ENCODE results near the gene ADSS1.
A peak's percentile ranks its signal among the peaks of the same experiment; 100 is the strongest.

ADSS1 gene

DNA sequence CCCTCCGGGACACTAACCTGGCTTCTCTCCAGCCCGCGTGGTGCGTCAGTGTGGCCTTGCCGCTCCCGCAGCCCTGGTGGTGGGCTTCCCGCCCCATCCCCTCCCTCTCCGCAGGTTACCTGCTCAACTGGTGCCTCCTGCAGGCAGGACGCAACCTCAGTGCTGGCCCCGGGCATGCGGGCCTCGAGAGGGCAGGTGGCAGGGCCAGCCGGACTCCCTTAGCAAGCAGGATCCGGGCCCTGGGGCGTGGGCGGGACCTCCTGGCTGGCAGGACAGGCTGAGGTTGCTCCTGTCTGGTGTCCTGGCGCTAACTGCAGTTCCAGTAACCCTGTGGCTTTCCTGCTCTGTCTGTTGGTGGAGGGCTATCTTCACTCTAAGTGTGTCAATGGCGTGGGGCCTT, 8.6 kb upstream of the ADSS1 start:
- H3K27me3 ChIP-seq (ENCODE audit: control insufficient read depth in 5 of 5, insufficient read depth in 4 of 5, low read length in 5 of 5), result no peaks in the 10 kb centered on the region
- H3K9ac ChIP-seq (ENCODE audit: low read length in 5 of 5), result no peak overlapping the region
- peaks cover 0 to 21% (median 16%) of the 10 kb centered on the region in 5 donors for H3K4me1 ChIP-seq (ENCODE audit: control insufficient read depth in 5 of 5, insufficient read depth in 5 of 5, low read length in 5 of 5)
- no peak overlapping the region for H3K27ac ChIP-seq (ENCODE audit: low read depth, low read length)
- H3K36me3 ChIP-seq (ENCODE audit: control insufficient read depth in 5 of 5, insufficient read depth in 5 of 5, low read length in 5 of 5), result peaks cover 0 to 93% (median 86%) of the 10 kb centered on the region in 5 donors
- H3K9me3 ChIP-seq (ENCODE audit: control insufficient read depth in 5 of 5, low read length in 5 of 5), result no peaks in the 10 kb centered on the region
- H3K4me3 ChIP-seq (ENCODE audit: low read depth in 1 of 5, low read length in 5 of 5), result no peak overlapping the region

DNA sequence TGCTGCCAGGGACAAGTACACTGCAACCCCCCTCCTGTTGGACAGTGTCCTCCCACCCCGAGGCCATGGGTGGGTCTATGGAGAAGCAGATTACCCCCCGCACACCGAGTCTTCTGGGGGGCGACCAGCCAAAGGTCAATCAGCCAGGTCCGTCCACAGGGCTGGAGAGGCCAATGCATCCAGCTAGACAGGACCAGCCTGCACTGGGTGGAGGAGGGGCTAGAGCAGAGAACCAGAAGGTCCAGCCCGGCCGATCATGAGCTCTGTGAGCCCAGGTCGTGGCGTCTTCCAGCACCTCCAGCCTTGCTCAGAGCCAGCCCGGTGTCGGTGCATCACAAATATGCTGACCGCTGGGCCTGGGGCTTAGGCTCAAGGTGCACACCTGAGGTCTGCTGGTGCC, 8.2 kb upstream of the ADSS1 start:
- Histone ChIP-seq H3K27ac (ENCODE audit: low read depth, low read length) (no peak overlapping the region), H3K9me3 (ENCODE audit: control insufficient read depth in 5 of 5, low read length in 5 of 5) (no peaks in the 10 kb centered on the region), H3K9ac (ENCODE audit: low read length in 5 of 5) (no peak overlapping the region), H3K4me3 (ENCODE audit: low read depth in 1 of 5, low read length in 5 of 5) (no peak overlapping the region), H3K4me1 (ENCODE audit: control insufficient read depth in 5 of 5, insufficient read depth in 5 of 5, low read length in 5 of 5) (peaks cover 0 to 21% (median 16%) of the 10 kb centered on the region in 5 donors), H3K36me3 (ENCODE audit: control insufficient read depth in 5 of 5, insufficient read depth in 5 of 5, low read length in 5 of 5) (peaks cover 0 to 91% (median 82%) of the 10 kb centered on the region in 5 donors), H3K27me3 (ENCODE audit: control insufficient read depth in 5 of 5, insufficient read depth in 4 of 5, low read length in 5 of 5) (no peaks in the 10 kb centered on the region)

DNA sequence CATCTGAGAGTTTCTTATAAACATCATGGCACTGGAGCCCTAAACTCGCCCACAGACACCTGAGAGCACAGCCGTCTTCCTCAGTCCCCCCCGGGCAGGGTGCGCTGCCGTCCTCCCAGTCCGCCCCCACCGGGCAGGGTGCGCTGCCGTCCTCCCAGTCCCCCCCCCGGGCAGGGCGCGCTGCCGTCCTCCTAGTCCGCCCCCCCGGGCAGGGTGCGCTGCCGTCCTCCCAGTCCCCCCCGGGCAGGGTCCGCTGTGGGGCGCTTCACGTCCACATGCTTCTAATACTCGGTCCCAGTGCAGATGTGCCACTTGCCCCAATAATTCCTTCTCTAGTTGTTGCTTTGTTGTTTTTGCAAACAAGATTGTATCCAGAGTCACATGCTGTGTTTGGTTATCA, 6.9 kb upstream of the ADSS1 start:
- Histone ChIP-seq H3K9ac (ENCODE audit: low read length in 5 of 5) (peak overlapping the region in 1 of 5 donors; percentile 25), H3K36me3 (ENCODE audit: control insufficient read depth in 5 of 5, insufficient read depth in 5 of 5, low read length in 5 of 5) (peaks cover 0 to 90% (median 77%) of the 10 kb centered on the region in 5 donors), H3K4me3 (ENCODE audit: low read depth in 1 of 5, low read length in 5 of 5) (no peak overlapping the region), H3K4me1 (ENCODE audit: control insufficient read depth in 5 of 5, insufficient read depth in 5 of 5, low read length in 5 of 5) (peaks cover 0 to 21% (median 20%) of the 10 kb centered on the region in 5 donors), H3K9me3 (ENCODE audit: control insufficient read depth in 5 of 5, low read length in 5 of 5) (no peaks in the 10 kb centered on the region), H3K27ac (ENCODE audit: low read depth, low read length) (no peak overlapping the region), H3K27me3 (ENCODE audit: control insufficient read depth in 5 of 5, insufficient read depth in 4 of 5, low read length in 5 of 5) (no peaks in the 10 kb centered on the region)

DNA sequence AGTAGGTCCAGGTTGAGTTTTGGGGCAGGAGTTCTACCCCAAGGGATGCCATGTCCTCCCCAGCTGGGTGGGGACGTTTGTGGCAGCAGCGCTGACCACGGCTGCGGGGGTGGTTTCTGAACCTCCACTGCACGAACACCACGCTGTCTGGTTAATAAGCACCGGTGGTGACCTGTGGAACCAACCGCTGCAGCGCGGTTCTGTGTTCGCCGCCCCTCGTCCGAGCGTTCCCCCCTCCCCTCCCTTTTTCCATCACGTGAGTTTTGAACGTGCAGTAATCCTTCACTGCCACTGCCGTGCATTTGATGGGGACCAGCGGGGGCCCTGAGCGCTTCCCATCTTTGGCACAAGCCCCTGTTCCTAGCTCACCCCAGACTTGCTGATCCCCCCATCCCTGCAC, 6.4 kb upstream of the ADSS1 start:
- peaks cover 0 to 26% (median 20%) of the 10 kb centered on the region in 5 donors for H3K4me1 ChIP-seq (ENCODE audit: control insufficient read depth in 5 of 5, insufficient read depth in 5 of 5, low read length in 5 of 5)
- H3K36me3 ChIP-seq (ENCODE audit: control insufficient read depth in 5 of 5, insufficient read depth in 5 of 5, low read length in 5 of 5), result peaks cover 0 to 84% (median 72%) of the 10 kb centered on the region in 5 donors
- H3K9me3 ChIP-seq (ENCODE audit: control insufficient read depth in 5 of 5, low read length in 5 of 5), result no peaks in the 10 kb centered on the region
- H3K27me3 ChIP-seq (ENCODE audit: control insufficient read depth in 5 of 5, insufficient read depth in 4 of 5, low read length in 5 of 5), result no peaks in the 10 kb centered on the region
- peak overlapping the region in 1 of 5 donors; percentile 25 for H3K9ac ChIP-seq (ENCODE audit: low read length in 5 of 5)
- H3K4me3 ChIP-seq (ENCODE audit: low read depth in 1 of 5, low read length in 5 of 5), result no peak overlapping the region
- H3K27ac ChIP-seq (ENCODE audit: low read depth, low read length), result peak overlapping the region; percentile 37

DNA sequence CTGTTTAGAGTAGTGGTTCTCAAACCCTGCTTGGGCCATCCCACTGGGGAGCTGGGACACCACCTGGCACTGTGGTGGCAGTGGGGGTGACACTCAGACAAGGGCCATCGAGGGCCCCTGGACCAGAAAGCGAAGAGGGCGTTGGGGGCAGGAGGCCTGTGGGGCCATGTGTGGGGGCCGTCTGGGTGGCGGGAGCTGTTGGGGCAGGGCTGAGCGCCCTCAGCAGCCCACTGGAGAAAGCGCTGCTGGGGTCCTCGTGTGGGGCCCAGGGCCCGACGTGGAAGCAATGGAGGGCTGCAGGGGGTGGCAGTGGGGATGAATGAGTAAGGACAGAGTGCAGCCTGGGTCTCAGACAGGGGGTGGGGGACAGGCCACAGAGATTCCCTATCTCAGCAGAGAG, 5.9 kb upstream of the ADSS1 start:
- no peak overlapping the region for H3K9ac ChIP-seq (ENCODE audit: low read length in 5 of 5)
- peaks cover 0 to 30% (median 23%) of the 10 kb centered on the region in 5 donors for H3K4me1 ChIP-seq (ENCODE audit: control insufficient read depth in 5 of 5, insufficient read depth in 5 of 5, low read length in 5 of 5)
- no peaks in the 10 kb centered on the region for H3K9me3 ChIP-seq (ENCODE audit: control insufficient read depth in 5 of 5, low read length in 5 of 5)
- H3K4me3 ChIP-seq (ENCODE audit: low read depth in 1 of 5, low read length in 5 of 5), result no peak overlapping the region
- H3K27ac ChIP-seq (ENCODE audit: low read depth, low read length), result peak overlapping the region; percentile 37
- no peaks in the 10 kb centered on the region for H3K27me3 ChIP-seq (ENCODE audit: control insufficient read depth in 5 of 5, insufficient read depth in 4 of 5, low read length in 5 of 5)
- H3K36me3 ChIP-seq (ENCODE audit: control insufficient read depth in 5 of 5, insufficient read depth in 5 of 5, low read length in 5 of 5), result peaks cover 0 to 79% (median 67%) of the 10 kb centered on the region in 5 donors

DNA sequence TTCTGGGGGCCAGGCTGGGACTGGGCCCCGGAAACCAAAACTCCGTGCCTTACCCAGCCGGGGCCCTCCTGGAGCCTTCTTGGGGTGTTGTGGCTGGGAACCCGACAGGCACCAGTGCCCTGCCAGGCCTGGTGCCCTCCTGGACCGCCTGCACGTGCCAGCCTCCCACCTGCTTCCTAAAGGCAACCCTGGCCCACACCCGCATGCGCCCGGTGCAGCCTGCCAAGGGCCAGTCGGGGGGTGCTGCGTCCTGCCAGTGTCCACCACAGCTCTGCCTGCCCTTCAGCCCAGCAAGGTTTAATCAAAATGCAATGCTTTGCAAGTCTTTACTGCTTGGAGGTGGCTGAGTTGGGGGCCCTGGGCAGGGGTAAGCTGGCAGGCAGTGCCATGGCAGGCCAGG, 5.2 kb upstream of the ADSS1 start:
- Histone ChIP-seq H3K9ac (ENCODE audit: low read length in 5 of 5) (no peak overlapping the region), H3K9me3 (ENCODE audit: control insufficient read depth in 5 of 5, low read length in 5 of 5) (no peaks in the 10 kb centered on the region), H3K4me1 (ENCODE audit: control insufficient read depth in 5 of 5, insufficient read depth in 5 of 5, low read length in 5 of 5) (peaks cover 0 to 38% (median 29%) of the 10 kb centered on the region in 5 donors), H3K4me3 (ENCODE audit: low read depth in 1 of 5, low read length in 5 of 5) (no peak overlapping the region), H3K27me3 (ENCODE audit: control insufficient read depth in 5 of 5, insufficient read depth in 4 of 5, low read length in 5 of 5) (no peaks in the 10 kb centered on the region), H3K27ac (ENCODE audit: low read depth, low read length) (no peak overlapping the region), H3K36me3 (ENCODE audit: control insufficient read depth in 5 of 5, insufficient read depth in 5 of 5, low read length in 5 of 5) (peaks cover 0 to 72% (median 59%) of the 10 kb centered on the region in 5 donors)

DNA sequence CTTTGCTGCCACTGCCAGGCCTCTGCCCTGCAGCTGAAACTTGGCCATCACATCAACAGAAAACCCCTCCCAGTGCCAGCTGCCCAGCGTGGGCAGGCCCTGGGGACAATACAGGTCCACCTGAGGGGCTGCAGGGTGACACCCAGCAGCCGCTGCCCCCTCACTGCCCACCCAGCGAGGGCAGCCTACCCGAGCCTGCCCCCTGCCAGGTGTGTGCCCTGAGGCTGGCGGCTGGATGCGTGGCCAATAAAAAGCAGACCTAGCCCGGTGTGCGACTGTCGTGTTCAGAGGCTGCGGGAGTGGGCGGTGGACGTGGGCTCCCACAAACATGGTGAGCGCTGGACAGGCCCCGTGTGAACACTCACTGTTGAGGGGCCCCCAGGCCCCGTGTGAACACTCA, 4.7 kb upstream of the ADSS1 start:
- peaks cover 0 to 68% (median 55%) of the 10 kb centered on the region in 5 donors for H3K36me3 ChIP-seq (ENCODE audit: control insufficient read depth in 5 of 5, insufficient read depth in 5 of 5, low read length in 5 of 5)
- H3K27ac ChIP-seq (ENCODE audit: low read depth, low read length), result no peak overlapping the region
- H3K9me3 ChIP-seq (ENCODE audit: control insufficient read depth in 5 of 5, low read length in 5 of 5), result no peaks in the 10 kb centered on the region
- H3K9ac ChIP-seq (ENCODE audit: low read length in 5 of 5), result no peak overlapping the region
- H3K4me3 ChIP-seq (ENCODE audit: low read depth in 1 of 5, low read length in 5 of 5), result no peak overlapping the region
- H3K4me1 ChIP-seq (ENCODE audit: control insufficient read depth in 5 of 5, insufficient read depth in 5 of 5, low read length in 5 of 5), result peaks cover 0 to 38% (median 29%) of the 10 kb centered on the region in 5 donors
- no peaks in the 10 kb centered on the region for H3K27me3 ChIP-seq (ENCODE audit: control insufficient read depth in 5 of 5, insufficient read depth in 4 of 5, low read length in 5 of 5)

DNA sequence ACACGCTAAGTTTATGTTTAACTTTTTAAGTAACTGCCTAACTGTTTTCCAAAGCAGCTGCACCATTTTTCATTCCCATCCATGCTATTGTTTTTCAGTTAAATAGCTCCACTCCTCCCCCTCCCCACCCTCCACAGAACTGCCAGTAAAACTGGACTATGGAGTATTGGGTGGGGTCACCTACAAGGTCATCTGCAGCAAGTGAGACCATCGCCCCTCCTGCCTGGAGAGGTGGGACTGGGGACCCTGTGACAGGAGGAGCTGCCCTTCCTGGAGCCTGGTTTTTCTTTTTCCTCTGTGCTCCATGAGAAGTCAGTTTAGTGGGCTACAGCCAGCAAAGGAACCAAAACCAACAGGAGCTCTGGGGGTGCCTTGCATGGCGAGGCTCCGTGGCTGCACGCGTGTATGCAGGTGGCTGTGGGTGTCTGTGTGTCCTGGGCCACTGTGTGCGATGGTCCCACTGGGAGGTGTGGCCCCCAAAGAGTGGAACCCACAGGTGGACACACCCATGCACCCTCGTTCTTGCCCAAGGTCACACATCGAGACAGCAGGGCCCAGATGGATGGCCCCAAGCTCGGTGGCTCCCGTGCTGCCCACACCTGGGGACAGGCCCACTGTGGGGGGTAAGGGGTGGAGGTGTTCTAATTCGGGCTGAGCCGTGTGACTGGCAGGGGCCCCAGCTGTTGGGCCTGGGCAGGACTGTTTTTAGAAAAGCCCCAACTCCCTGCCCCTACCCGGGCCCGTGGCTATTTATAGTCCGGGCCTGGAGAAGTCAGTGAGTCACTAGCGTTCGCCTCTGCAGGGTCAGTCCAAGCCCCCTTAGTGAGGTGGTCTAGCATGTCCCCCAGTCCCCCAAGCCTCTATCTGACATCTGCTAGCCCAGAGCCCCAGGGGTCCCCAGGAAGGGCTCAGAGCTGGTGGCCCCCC, 2.3 kb upstream of the ADSS1 start:
- Histone ChIP-seq H3K4me3 (ENCODE audit: low read depth in 1 of 5, low read length in 5 of 5) (no peak overlapping the region), H3K9ac (ENCODE audit: low read length in 5 of 5) (no peak overlapping the region), H3K27me3 (ENCODE audit: control insufficient read depth in 5 of 5, insufficient read depth in 4 of 5, low read length in 5 of 5) (no peaks in the 10 kb centered on the region), H3K4me1 (ENCODE audit: control insufficient read depth in 5 of 5, insufficient read depth in 5 of 5, low read length in 5 of 5) (peaks cover 0 to 62% (median 53%) of the 10 kb centered on the region in 5 donors), H3K36me3 (ENCODE audit: control insufficient read depth in 5 of 5, insufficient read depth in 5 of 5, low read length in 5 of 5) (peaks cover 0 to 45% (median 33%) of the 10 kb centered on the region in 5 donors), H3K9me3 (ENCODE audit: control insufficient read depth in 5 of 5, low read length in 5 of 5) (no peaks in the 10 kb centered on the region), H3K27ac (ENCODE audit: low read depth, low read length) (no peak overlapping the region)

DNA sequence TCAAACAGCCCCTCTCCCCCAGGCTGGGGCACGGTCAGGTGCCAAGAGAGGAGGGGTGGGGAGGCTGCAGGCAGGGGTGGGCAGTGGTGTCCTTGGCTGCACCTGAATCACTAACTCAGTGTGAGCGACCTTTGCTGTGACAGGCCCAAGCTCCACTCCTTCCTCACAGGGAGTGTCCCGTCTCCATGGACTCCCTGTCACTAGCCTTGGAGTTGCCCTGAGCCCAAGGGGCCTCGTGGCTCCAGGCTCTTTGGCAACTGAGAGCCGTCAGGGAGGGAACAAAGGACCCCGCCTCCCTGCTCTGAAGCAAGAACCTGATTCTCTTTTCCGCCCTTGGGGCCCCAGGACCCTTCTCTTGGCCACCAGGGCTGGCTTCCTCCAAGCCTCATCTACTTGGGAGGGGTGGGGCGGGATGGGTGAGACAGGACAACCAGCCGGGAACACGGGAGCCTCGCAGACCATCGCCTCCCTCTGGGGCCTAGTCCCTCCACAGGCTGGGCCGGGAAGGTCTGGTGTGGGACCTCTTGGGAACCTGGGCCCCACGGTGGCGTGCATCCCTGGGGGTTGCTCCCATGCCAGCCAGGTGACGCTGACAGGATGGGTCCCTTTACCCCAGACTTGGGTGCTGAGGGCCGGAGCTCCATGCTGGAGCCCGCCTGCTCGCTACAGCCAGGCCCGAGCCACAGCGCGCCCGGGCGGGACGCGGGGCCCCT, 935 bp upstream of the ADSS1 start:
- no peaks in the 10 kb centered on the region for H3K9me3 ChIP-seq (ENCODE audit: control insufficient read depth in 5 of 5, low read length in 5 of 5)
- H3K9ac ChIP-seq (ENCODE audit: low read length in 5 of 5), result no peak overlapping the region
- H3K4me1 ChIP-seq (ENCODE audit: control insufficient read depth in 5 of 5, insufficient read depth in 5 of 5, low read length in 5 of 5), result peaks cover 0 to 62% (median 48%) of the 10 kb centered on the region in 5 donors
- peaks cover 0 to 33% (median 28%) of the 10 kb centered on the region in 5 donors for H3K36me3 ChIP-seq (ENCODE audit: control insufficient read depth in 5 of 5, insufficient read depth in 5 of 5, low read length in 5 of 5)
- no peaks in the 10 kb centered on the region for H3K27me3 ChIP-seq (ENCODE audit: control insufficient read depth in 5 of 5, insufficient read depth in 4 of 5, low read length in 5 of 5)
- H3K27ac ChIP-seq (ENCODE audit: low read depth, low read length), result no peak overlapping the region
- peak overlapping the region in 3 of 5 donors; percentile 65 to 78 (median 73) for H3K4me3 ChIP-seq (ENCODE audit: low read depth in 1 of 5, low read length in 5 of 5)

Measured in subcutaneous abdominal adipose tissue (tissue), 5 donors.